AG04449 (cell line): ENCODE data around the gene SLC4A1.
"Not testable (repeated sequence)": the region's sequence is repeated elsewhere in the genome, so short reads cannot be mapped to it uniquely, and the experiment has no call there.

ENCODE experiments used
- CTCF ChIA-PET: fragments of 350-600 bp; formaldehyde crosslinking; extraction: SDS; loops from one replicate; lab custom pipeline; 2021; ENCODE audit warnings: antibody characterized with exemption; lab: Yijun Ruan, JAX
- POLR2A ChIA-PET: fragments of 400-600, 350-600 bp; formaldehyde crosslinking; extraction: SDS; loops from one replicate; lab custom pipeline; 2020; ENCODE audit warnings: antibody characterized with exemption, inconsistent platforms; lab: Yijun Ruan, JAX
- DNase-seq: peaks from one replicate; pipeline ENCODE4 v3.0.0-alpha.2; 2010; ENCODE audit warnings: low read depth, low spot score
- H3K4me3 ChIP-seq: 2 replicates; pipeline ENCODE4 v1.5.1; 2011; ENCODE audit warnings: low read depth, mild to moderate bottlenecking, control low read depth, low read length
- CTCF ChIP-seq: IDR thresholded peaks from one replicate; pipeline ENCODE4 v1.5.1; 2011; ENCODE audit warnings: mild to moderate bottlenecking, moderate library complexity, low read length, control low read depth, inconsistent platforms; ENCODE audit not compliant: insufficient read depth; ENCODE audit errors: missing control alignments

Gene SLC4A1

GRCh38 chr17:44247440-44247841, 20.5 kb downstream of the SLC4A1 start:
- TF ChIP-seq CTCF = no peak
- DNase-seq = no peak
- no peak overlapping the region for H3K4me3 ChIP-seq
- ChIA-PET POLR2A (no interaction called here), CTCF (interaction anchor here (1.6 kb wide), 1 partner anchor 26 kb away, joined by 4 read pairs; no protein-coding TSS in a partner anchor)

GRCh38 chr17:44241106-44241624, 26.8 kb downstream of the SLC4A1 start:
- ChIA-PET POLR2A (no interaction called here), CTCF (no interaction called here)
- TF ChIP-seq CTCF = no peak
- DNase-seq = no peak
- no peak overlapping the region for H3K4me3 ChIP-seq

GRCh38 chr17:44237886-44238285, 30.0 kb downstream of the SLC4A1 start:
- DNase-seq, POLR2A ChIA-PET, CTCF ChIA-PET, H3K4me3 ChIP-seq: not testable (repeated sequence)

- TF ChIP-seq CTCF = no peak
- ChIA-PET CTCF (no interaction called here), POLR2A (no interaction called here)
- no peak overlapping the region for H3K4me3 ChIP-seq
- no peak for DNase-seq
Observed at GRCh38 chr17:44236444-44236991, 31.4 kb downstream of the SLC4A1 start.

GRCh38 chr17:44235583-44235936, 32.4 kb downstream of the SLC4A1 start:
- no peak for DNase-seq
- no peak for TF ChIP-seq CTCF
- ChIA-PET POLR2A (no interaction called here), CTCF (no interaction called here)
- H3K4me3 ChIP-seq = no peak overlapping the region

GRCh38 chr17:44233582-44233981, 34.4 kb downstream of the SLC4A1 start:
- ChIA-PET POLR2A (no interaction called here), CTCF (no interaction called here)
- H3K4me3 ChIP-seq = no peak overlapping the region
- DNase-seq = no peak
- TF ChIP-seq CTCF = no peak

- DNase-seq = no peak
- TF ChIP-seq CTCF = no peak
- ChIA-PET CTCF (interaction anchor here (0.6 kb wide), 1 partner anchor 76 kb away, joined by 3 read pairs; the partner anchor contains the start of gene RUNDC3A), POLR2A (no interaction called here)
- no peak overlapping the region for H3K4me3 ChIP-seq
Observed at GRCh38 chr17:44232061-44232460, 35.9 kb downstream of the SLC4A1 start.
